Glutamatergic neuron (in vitro differentiated cells): ENCODE data around the gene PGF. TPM values are rescaled to one million over a fixed set of nuclear protein-coding genes. Genes with fewer than 3 reads are reported as not detected.
A peak's percentile ranks its signal among the peaks of the same experiment; 100 is the strongest.

Experiments used
- DNase-seq: peaks from one replicate; pipeline ENCODE4 v3.0.0; 2022
- H3K27ac Mint-ChIP-seq: one replicate; pipeline ENCODE4 v1.8.0; 2020; ENCODE audit warnings: mild to moderate bottlenecking, mixed read lengths, inconsistent platforms; ENCODE audit not compliant: unreplicated experiment
- H3K27me3 Mint-ChIP-seq: one replicate; pipeline ENCODE4 v1.8.0; 2020; ENCODE audit warnings: mild to moderate bottlenecking, moderate library complexity, mixed read lengths, inconsistent platforms; ENCODE audit not compliant: unreplicated experiment
- H3K36me3 Mint-ChIP-seq: one replicate; pipeline ENCODE4 v1.8.0; 2020; ENCODE audit warnings: mild to moderate bottlenecking, mixed read lengths, inconsistent platforms; ENCODE audit not compliant: unreplicated experiment
- H3K4me1 Mint-ChIP-seq: one replicate; pipeline ENCODE4 v1.8.0; 2020; ENCODE audit warnings: mild to moderate bottlenecking, low read depth, mixed read lengths, inconsistent platforms; ENCODE audit not compliant: unreplicated experiment
- H3K4me3 Mint-ChIP-seq: one replicate; pipeline ENCODE4 v1.8.0; 2020; ENCODE audit warnings: mild to moderate bottlenecking, mixed read lengths, inconsistent platforms; ENCODE audit not compliant: unreplicated experiment
- H3K9me3 Mint-ChIP-seq: one replicate; pipeline ENCODE4 v1.8.0; 2020; ENCODE audit warnings: mild to moderate bottlenecking, moderate library complexity, mixed read lengths, inconsistent platforms; ENCODE audit not compliant: unreplicated experiment
- CTCF ChIP-seq: fragments of 200-600 bp; sonication (generic); IDR thresholded peaks from one replicate; pipeline ENCODE4 v1.5.0; 2021; ENCODE audit not compliant: partially characterized antibody, unreplicated experiment
- total RNA-seq: library from RNA; stranded (reverse); fragmentation: NEBNext Ultra II Directional; extraction: Animal tissue kit (Norgen Biotek cat#: 25700); gene quantifications from one replicate; pipeline ENCODE4 v1.2.1, GENCODE V29; 2021; ENCODE audit not compliant: unreplicated experiment

PGF gene
- total RNA-seq, 1 donor from 2014 or later, result 7.9 TPM

- TF ChIP-seq CTCF, result no peak
- Mint-ChIP-seq H3K36me3 (peaks cover 6% of the 10 kb centered on the region), H3K4me3 (peak overlapping the region; percentile 63), H3K27me3 (peaks cover 17% of the 10 kb centered on the region), H3K27ac (peak overlapping the region; percentile 93), H3K4me1 (peaks cover 49% of the 10 kb centered on the region), H3K9me3 (peaks cover 14% of the 10 kb centered on the region)
- DNase-seq, result no peak
Measured at GRCh38 chr14:74917178-74917543, 38.2 kb downstream of the PGF start.

GRCh38 chr14:74915826-74916225 lies 39.6 kb downstream of the PGF start:
- Mint-ChIP-seq H3K36me3 (peaks cover 4% of the 10 kb centered on the region), H3K9me3 (peaks cover 14% of the 10 kb centered on the region), H3K4me1 (peaks cover 50% of the 10 kb centered on the region), H3K27ac (peak overlapping the region; percentile 93), H3K27me3 (peaks cover 16% of the 10 kb centered on the region), H3K4me3 (peak overlapping the region; percentile 46)
- no peak for TF ChIP-seq CTCF
- DNase-seq, result no peak

GRCh38 chr14:74915426-74915825 lies 40.0 kb downstream of the PGF start:
- DNase-seq, result no peak
- peak overlapping the region; percentile 46 for H3K4me3 Mint-ChIP-seq
- H3K27ac Mint-ChIP-seq, result peak overlapping the region; percentile 93
- peaks cover 4% of the 10 kb centered on the region for H3K36me3 Mint-ChIP-seq
- H3K4me1 Mint-ChIP-seq, result peaks cover 46% of the 10 kb centered on the region
- H3K9me3 Mint-ChIP-seq, result peaks cover 15% of the 10 kb centered on the region
- peaks cover 15% of the 10 kb centered on the region for H3K27me3 Mint-ChIP-seq
- TF ChIP-seq CTCF, result no peak

- peak overlapping the region; percentile 46 for H3K27ac Mint-ChIP-seq
- peaks cover 1% of the 10 kb centered on the region for H3K36me3 Mint-ChIP-seq
- peak; percentile 64 for DNase-seq
- peaks cover 17% of the 10 kb centered on the region for H3K27me3 Mint-ChIP-seq
- TF ChIP-seq CTCF, result peak; percentile 34
- H3K9me3 Mint-ChIP-seq, result peaks cover 18% of the 10 kb centered on the region
- peaks cover 44% of the 10 kb centered on the region for H3K4me1 Mint-ChIP-seq
- H3K4me3 Mint-ChIP-seq, result no peak overlapping the region
Measured at GRCh38 chr14:74913986-74914573, 41.3 kb downstream of the PGF start.

- no peak for DNase-seq
- H3K4me1 Mint-ChIP-seq, result peaks cover 49% of the 10 kb centered on the region
- peaks cover 18% of the 10 kb centered on the region for H3K9me3 Mint-ChIP-seq
- no peak overlapping the region for H3K4me3 Mint-ChIP-seq
- no peaks in the 10 kb centered on the region for H3K36me3 Mint-ChIP-seq
- no peak overlapping the region for H3K27ac Mint-ChIP-seq
- peaks cover 17% of the 10 kb centered on the region for H3K27me3 Mint-ChIP-seq
- TF ChIP-seq CTCF, result no peak
Measured at GRCh38 chr14:74913393-74913910, 41.9 kb downstream of the PGF start.
